Measurements from ENCODE around the gene RAB35.

Gene RAB35

GRCh38 chr12:120115692-120116440 lies 687 bp downstream of the RAB35 start:
- DNase-seq (ENCODE audit: low read depth, low spot score): no peak
- H3K9ac ChIP-seq (ENCODE audit: insufficient read length, low read depth): peak overlapping the region; percentile 85
- H3K4me1 ChIP-seq (ENCODE audit: insufficient read depth, insufficient read length): peaks cover 15% of the 10 kb centered on the region
- H3K27me3 ChIP-seq (ENCODE audit: insufficient read depth, insufficient read length): no peaks in the 10 kb centered on the region
- peak overlapping the region; percentile 94 for H3K4me3 ChIP-seq (ENCODE audit: insufficient read length, low read depth)
- TF ChIP-seq ZNF274 (IDR thresholded peaks at IDR 0.05; ENCODE audit: low read depth, low read length): no peak
- no peak for TF ChIP-seq SUZ12 (IDR thresholded peaks at IDR 0.05; ENCODE audit: extremely low read depth, insufficient read depth, insufficient read length)
- H3K36me3 ChIP-seq (ENCODE audit: insufficient read depth, insufficient read length, low read length): peaks cover 48% of the 10 kb centered on the region
- H3K9me3 ChIP-seq (ENCODE audit: insufficient read depth, low read length): no peaks in the 10 kb centered on the region

GRCh38 chr12:120115066-120115465 lies 1.5 kb downstream of the RAB35 start:
- Histone ChIP-seq H3K9ac (ENCODE audit: insufficient read length, low read depth) (no peak overlapping the region), H3K4me3 (ENCODE audit: insufficient read length, low read depth) (peak overlapping the region; percentile 94), H3K9me3 (ENCODE audit: insufficient read depth, low read length) (no peaks in the 10 kb centered on the region), H3K36me3 (ENCODE audit: insufficient read depth, insufficient read length, low read length) (peaks cover 51% of the 10 kb centered on the region), H3K27me3 (ENCODE audit: insufficient read depth, insufficient read length) (no peaks in the 10 kb centered on the region), H3K4me1 (ENCODE audit: insufficient read depth, insufficient read length) (peaks cover 21% of the 10 kb centered on the region)
- TF ChIP-seq SUZ12 (IDR thresholded peaks at IDR 0.05; ENCODE audit: extremely low read depth, insufficient read depth, insufficient read length) (no peak), YY1 (IDR thresholded peaks at IDR 0.05; ENCODE audit: insufficient read depth, insufficient read length) (no peak), ZNF274 (IDR thresholded peaks at IDR 0.05; ENCODE audit: low read depth, low read length) (no peak)
- DNase-seq (ENCODE audit: low read depth, low spot score): no peak

- DNase-seq (ENCODE audit: low read depth, low spot score): no peak
- peaks cover 26% of the 10 kb centered on the region for H3K4me1 ChIP-seq (ENCODE audit: insufficient read depth, insufficient read length)
- TF ChIP-seq YY1 (IDR thresholded peaks at IDR 0.05; ENCODE audit: insufficient read depth, insufficient read length): no peak
- no peaks in the 10 kb centered on the region for H3K27me3 ChIP-seq (ENCODE audit: insufficient read depth, insufficient read length)
- no peaks in the 10 kb centered on the region for H3K9me3 ChIP-seq (ENCODE audit: insufficient read depth, low read length)
- H3K36me3 ChIP-seq (ENCODE audit: insufficient read depth, insufficient read length, low read length): peaks cover 72% of the 10 kb centered on the region
- H3K9ac ChIP-seq (ENCODE audit: insufficient read length, low read depth): peak overlapping the region; percentile 21
- H3K4me3 ChIP-seq (ENCODE audit: insufficient read length, low read depth): no peak overlapping the region
Measured at GRCh38 chr12:120110550-120111501, 5.7 kb downstream of the RAB35 start.

- no peak overlapping the region for H3K4me3 ChIP-seq (ENCODE audit: insufficient read length, low read depth)
- DNase-seq (ENCODE audit: low read depth, low spot score): no peak
Measured at GRCh38 chr12:120109570-120110267, 6.8 kb downstream of the RAB35 start.

GRCh38 chr12:120106151-120106550 lies 10.4 kb downstream of the RAB35 start:
- DNase-seq (ENCODE audit: low read depth, low spot score): no peak
- Histone ChIP-seq H3K4me1 (ENCODE audit: insufficient read depth, insufficient read length) (peaks cover 41% of the 10 kb centered on the region), H3K9ac (ENCODE audit: insufficient read length, low read depth) (no peak overlapping the region), H3K9me3 (ENCODE audit: insufficient read depth, low read length) (no peaks in the 10 kb centered on the region), H3K36me3 (ENCODE audit: insufficient read depth, insufficient read length, low read length) (peaks cover 78% of the 10 kb centered on the region), H3K4me3 (ENCODE audit: insufficient read length, low read depth) (no peak overlapping the region), H3K27me3 (ENCODE audit: insufficient read depth, insufficient read length) (no peaks in the 10 kb centered on the region)
- no peak for TF ChIP-seq YY1 (IDR thresholded peaks at IDR 0.05; ENCODE audit: insufficient read depth, insufficient read length)
- no peak for TF ChIP-seq ZNF274 (IDR thresholded peaks at IDR 0.05; ENCODE audit: low read depth, low read length)
- no peak for TF ChIP-seq SUZ12 (IDR thresholded peaks at IDR 0.05; ENCODE audit: extremely low read depth, insufficient read depth, insufficient read length)

More at GRCh38 chr12:120109570-120110267, 6.8 kb downstream of the RAB35 start:
- Histone ChIP-seq H3K9ac (ENCODE audit: insufficient read length, low read depth) (peak overlapping the region; percentile 15), H3K9me3 (ENCODE audit: insufficient read depth, low read length) (no peaks in the 10 kb centered on the region), H3K27me3 (ENCODE audit: insufficient read depth, insufficient read length) (no peaks in the 10 kb centered on the region), H3K4me1 (ENCODE audit: insufficient read depth, insufficient read length) (peaks cover 26% of the 10 kb centered on the region), H3K36me3 (ENCODE audit: insufficient read depth, insufficient read length, low read length) (peaks cover 69% of the 10 kb centered on the region)
- TF ChIP-seq SUZ12 (IDR thresholded peaks at IDR 0.05; ENCODE audit: extremely low read depth, insufficient read depth, insufficient read length): no peak
- TF ChIP-seq ZNF274 (IDR thresholded peaks at IDR 0.05; ENCODE audit: low read depth, low read length): no peak
- no peak for TF ChIP-seq YY1 (IDR thresholded peaks at IDR 0.05; ENCODE audit: insufficient read depth, insufficient read length)

GRCh38 chr12:120103371-120103770 lies 13.2 kb downstream of the RAB35 start:
- H3K9ac ChIP-seq (ENCODE audit: insufficient read length, low read depth): no peak overlapping the region
- TF ChIP-seq SUZ12 (IDR thresholded peaks at IDR 0.05; ENCODE audit: extremely low read depth, insufficient read depth, insufficient read length) (no peak), YY1 (IDR thresholded peaks at IDR 0.05; ENCODE audit: insufficient read depth, insufficient read length) (no peak), ZNF274 (IDR thresholded peaks at IDR 0.05; ENCODE audit: low read depth, low read length) (no peak)
- H3K9me3 ChIP-seq (ENCODE audit: insufficient read depth, low read length): no peaks in the 10 kb centered on the region
- H3K4me1 ChIP-seq (ENCODE audit: insufficient read depth, insufficient read length): peaks cover 29% of the 10 kb centered on the region
- H3K27me3 ChIP-seq (ENCODE audit: insufficient read depth, insufficient read length): no peaks in the 10 kb centered on the region
- peaks cover 90% of the 10 kb centered on the region for H3K36me3 ChIP-seq (ENCODE audit: insufficient read depth, insufficient read length, low read length)
- H3K4me3 ChIP-seq (ENCODE audit: insufficient read length, low read depth): no peak overlapping the region
- no peak for DNase-seq (ENCODE audit: low read depth, low spot score)

GRCh38 chr12:120103044-120103338 lies 13.6 kb downstream of the RAB35 start:
- DNase-seq (ENCODE audit: low read depth, low spot score): no peak
- Histone ChIP-seq H3K9ac (ENCODE audit: insufficient read length, low read depth) (no peak overlapping the region), H3K9me3 (ENCODE audit: insufficient read depth, low read length) (no peaks in the 10 kb centered on the region), H3K4me3 (ENCODE audit: insufficient read length, low read depth) (no peak overlapping the region), H3K4me1 (ENCODE audit: insufficient read depth, insufficient read length) (peaks cover 27% of the 10 kb centered on the region), H3K27me3 (ENCODE audit: insufficient read depth, insufficient read length) (no peaks in the 10 kb centered on the region), H3K36me3 (ENCODE audit: insufficient read depth, insufficient read length, low read length) (peaks cover 90% of the 10 kb centered on the region)
- TF ChIP-seq ZNF274 (IDR thresholded peaks at IDR 0.05; ENCODE audit: low read depth, low read length) (no peak), SUZ12 (IDR thresholded peaks at IDR 0.05; ENCODE audit: extremely low read depth, insufficient read depth, insufficient read length) (no peak), YY1 (IDR thresholded peaks at IDR 0.05; ENCODE audit: insufficient read depth, insufficient read length) (no peak)
